Islet precursor cell (in vitro differentiated cells): ENCODE results near the gene ITGB5.
A peak's percentile ranks its signal among the peaks of the same experiment; 100 is the strongest.
"Not testable (repeated sequence)": the region's sequence is repeated elsewhere in the genome, so short reads cannot be mapped to it uniquely, and the experiment has no call there.

Experiments used
- DNase-seq: peaks from one replicate; pipeline ENCODE4 v3.0.0-alpha.2; 2018

ITGB5 gene

GRCh38 chr3:124766113-124767095 lies 120.8 kb downstream of the ITGB5 start:
- no peak for DNase-seq

- DNase-seq = no peak
Measured at GRCh38 chr3:124765197-124765840, 121.8 kb downstream of the ITGB5 start.

- DNase-seq = no peak
Measured at GRCh38 chr3:124764746-124765145, 122.4 kb downstream of the ITGB5 start.

GRCh38 chr3:124763644-124764358 lies 123.4 kb downstream of the ITGB5 start:
- DNase-seq = peak; percentile 82

- no peak for DNase-seq
Measured at GRCh38 chr3:124763206-124763605, 124.0 kb downstream of the ITGB5 start.

- DNase-seq = no peak
Measured at GRCh38 chr3:124762661-124763011, 124.5 kb downstream of the ITGB5 start.

GRCh38 chr3:124761935-124762660 lies 125.1 kb downstream of the ITGB5 start:
- DNase-seq = no peak

GRCh38 chr3:124761250-124761796 lies 125.8 kb downstream of the ITGB5 start:
- peak; percentile 84 for DNase-seq

GRCh38 chr3:124760601-124761000 lies 126.6 kb downstream of the ITGB5 start:
- peak; percentile 50 for DNase-seq

- peak; percentile 49 for DNase-seq
Measured at GRCh38 chr3:124759666-124760401, 127.3 kb downstream of the ITGB5 start.

GRCh38 chr3:124758851-124759635 lies 128.1 kb downstream of the ITGB5 start:
- DNase-seq = no peak

GRCh38 chr3:124757926-124758325 lies 129.2 kb downstream of the ITGB5 start:
- DNase-seq = not testable (repeated sequence)

- no peak for DNase-seq
Measured at GRCh38 chr3:124752051-124752450, 135.1 kb downstream of the ITGB5 start.

GRCh38 chr3:124751501-124751900 lies 135.7 kb downstream of the ITGB5 start:
- no peak for DNase-seq

GRCh38 chr3:124749877-124750276 lies 137.3 kb downstream of the ITGB5 start:
- DNase-seq = not testable (repeated sequence)

- no peak for DNase-seq
Measured at GRCh38 chr3:124748560-124749198, 138.5 kb downstream of the ITGB5 start.

- no peak for DNase-seq
Measured at GRCh38 chr3:124747111-124747981, 139.8 kb downstream of the ITGB5 start.

- no peak for DNase-seq
Measured at GRCh38 chr3:124745756-124746155, 141.4 kb downstream of the ITGB5 start.

GRCh38 chr3:124741027-124741426 lies 146.1 kb downstream of the ITGB5 start:
- DNase-seq = no peak
